ENCODE measurements around the gene MIER2. TPM values are rescaled to one million over a fixed set of nuclear protein-coding genes. Genes with fewer than 3 reads are reported as not detected.
"Not testable (repeated sequence)": the region's sequence is repeated elsewhere in the genome, so short reads cannot be mapped to it uniquely, and the experiment has no call there.

The MIER2 gene
- polyA plus RNA-seq (ENCODE audit: insufficient read length in 3 of 3): 10 to 100 TPM; 24.5 to 37.3 (median 32.4) TPM
- long read RNA-seq, donor 1, full-length matches to known transcripts: 3 of 3 reads
- long read RNA-seq, donor 1, partial matches to known transcripts: 0 of 3 reads
- long read RNA-seq, donor 1, other reads (novel, unspliced or antisense): 0 of 3 reads
- long read RNA-seq, donor 2, full-length matches to known transcripts: 2 of 2 reads
- long read RNA-seq, donor 2, partial matches to known transcripts: 0 of 2 reads
- long read RNA-seq, donor 2, other reads (novel, unspliced or antisense): 0 of 2 reads
- long read RNA-seq, donor 3, partial matches to known transcripts: 6 of 7 reads
- long read RNA-seq, donor 3, other reads (novel, unspliced or antisense): 0 of 7 reads
- long read RNA-seq, donor 4, full-length matches to known transcripts: 1 of 1 reads
- long read RNA-seq, donor 4, partial matches to known transcripts: 0 of 1 reads
- long read RNA-seq, donor 4, other reads (novel, unspliced or antisense): 0 of 1 reads
- long read RNA-seq, donor 5, full-length matches to known transcripts: 1 of 1 reads
- long read RNA-seq, donor 5, partial matches to known transcripts: 0 of 1 reads
- long read RNA-seq, donor 5, other reads (novel, unspliced or antisense): 0 of 1 reads
- long read RNA-seq, donor 6, full-length matches to known transcripts: 2 of 2 reads
- long read RNA-seq, donor 6, partial matches to known transcripts: 0 of 2 reads
- long read RNA-seq, donor 6, other reads (novel, unspliced or antisense): 0 of 2 reads
- long read RNA-seq, donor 7, full-length matches to known transcripts: 4 of 4 reads
- long read RNA-seq, donor 7, partial matches to known transcripts: 0 of 4 reads
- long read RNA-seq, donor 7, other reads (novel, unspliced or antisense): 0 of 4 reads
- long read RNA-seq, donor 8, full-length matches to known transcripts: 3 of 3 reads
- long read RNA-seq, donor 8, partial matches to known transcripts: 0 of 3 reads
- long read RNA-seq, donor 8, other reads (novel, unspliced or antisense): 0 of 3 reads
- long read RNA-seq, donor 9, full-length matches to known transcripts: 5 of 5 reads
- long read RNA-seq, donor 9, partial matches to known transcripts: 0 of 5 reads
- long read RNA-seq, donor 9, other reads (novel, unspliced or antisense): 0 of 5 reads
- long read RNA-seq, donor 10, full-length matches to known transcripts: 4 of 4 reads
- long read RNA-seq, donor 10, partial matches to known transcripts: 0 of 4 reads
- long read RNA-seq, donor 10, other reads (novel, unspliced or antisense): 0 of 4 reads
- long read RNA-seq, donor 11, full-length matches to known transcripts: 1 of 1 reads
- long read RNA-seq, donor 11, partial matches to known transcripts: 0 of 1 reads
- long read RNA-seq, donor 11, other reads (novel, unspliced or antisense): 0 of 1 reads
- long read RNA-seq, donor 12, full-length matches to known transcripts: 1 of 1 reads
- long read RNA-seq, donor 12, partial matches to known transcripts: 0 of 1 reads
- long read RNA-seq, donor 12, other reads (novel, unspliced or antisense): 0 of 1 reads
- long read RNA-seq, donor 13, full-length matches to known transcripts: 2 of 2 reads
- long read RNA-seq, donor 13, partial matches to known transcripts: 0 of 2 reads
- long read RNA-seq, donor 13, other reads (novel, unspliced or antisense): 0 of 2 reads
- long read RNA-seq, donor 14: 0 reads
- long read RNA-seq, donor 15: 0 reads
- long read RNA-seq, donor 16, full-length matches to known transcripts: 3 of 3 reads
- long read RNA-seq, donor 16, partial matches to known transcripts: 0 of 3 reads
- long read RNA-seq, donor 16, other reads (novel, unspliced or antisense): 0 of 3 reads

- peak; percentile 57 for DNase-seq
Measured at GRCh38 chr19:344625-345319, at the start of gene MIER2. MIER2 (minus strand) TSS chr19:344796; CDS start chr19:344782, 14 bp downstream.

DNA sequence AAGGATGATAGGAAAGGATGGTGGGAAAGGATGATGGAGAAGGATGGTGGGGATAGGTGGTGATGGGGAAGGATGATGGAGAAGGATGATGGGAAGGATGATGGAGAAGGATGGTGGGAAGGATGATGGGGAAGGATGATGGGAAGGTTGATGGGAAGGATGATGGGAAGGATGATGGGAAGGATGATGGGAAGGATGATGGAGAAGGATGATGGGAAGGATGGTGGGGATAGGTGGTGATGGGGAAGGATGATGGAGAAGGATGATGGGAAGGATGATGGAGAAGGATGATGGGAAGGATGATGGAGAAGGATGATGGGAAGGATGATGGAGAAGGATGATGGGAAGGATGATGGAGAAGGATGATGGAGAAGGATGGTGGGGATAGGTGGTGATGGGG lies 49.0 kb upstream of the MIER2 start:
- DNase-seq: not testable (repeated sequence)

DNA sequence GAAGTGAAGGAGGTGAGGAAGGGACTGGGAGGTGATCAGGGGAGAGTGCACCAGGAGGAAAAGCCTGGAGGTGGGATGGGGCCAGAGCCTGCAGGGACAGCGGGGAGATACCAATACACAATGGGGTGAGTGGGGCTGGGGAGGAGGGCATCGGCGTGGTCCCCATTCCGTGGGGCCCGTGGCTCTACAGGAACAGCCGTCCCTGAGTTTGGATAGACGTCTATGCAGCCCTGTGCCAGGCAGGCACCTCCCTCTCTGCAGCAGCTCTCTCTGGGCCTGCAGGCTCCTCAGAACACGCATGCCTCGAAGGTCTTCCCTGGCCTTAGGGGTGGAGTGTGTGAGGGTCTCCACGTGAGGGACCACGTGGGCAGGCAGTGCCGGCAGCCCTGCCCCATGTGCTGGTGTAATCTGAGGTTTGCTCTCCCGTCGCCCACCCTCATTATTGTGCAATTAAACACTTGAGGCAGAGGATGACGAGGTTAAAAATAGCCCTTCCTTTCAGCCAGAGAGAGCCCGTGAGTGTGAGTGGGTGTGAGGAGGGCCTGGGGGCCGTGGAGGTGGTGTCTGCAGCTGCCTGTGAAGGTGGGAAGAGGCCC lies 47.9 kb upstream of the MIER2 start:
- DNase-seq: no peak

- no peak for DNase-seq
Measured at GRCh38 chr19:391726-392374, 47.3 kb upstream of the MIER2 start.

- DNase-seq: no peak
Measured at GRCh38 chr19:391207-391557, 46.6 kb upstream of the MIER2 start.

DNA sequence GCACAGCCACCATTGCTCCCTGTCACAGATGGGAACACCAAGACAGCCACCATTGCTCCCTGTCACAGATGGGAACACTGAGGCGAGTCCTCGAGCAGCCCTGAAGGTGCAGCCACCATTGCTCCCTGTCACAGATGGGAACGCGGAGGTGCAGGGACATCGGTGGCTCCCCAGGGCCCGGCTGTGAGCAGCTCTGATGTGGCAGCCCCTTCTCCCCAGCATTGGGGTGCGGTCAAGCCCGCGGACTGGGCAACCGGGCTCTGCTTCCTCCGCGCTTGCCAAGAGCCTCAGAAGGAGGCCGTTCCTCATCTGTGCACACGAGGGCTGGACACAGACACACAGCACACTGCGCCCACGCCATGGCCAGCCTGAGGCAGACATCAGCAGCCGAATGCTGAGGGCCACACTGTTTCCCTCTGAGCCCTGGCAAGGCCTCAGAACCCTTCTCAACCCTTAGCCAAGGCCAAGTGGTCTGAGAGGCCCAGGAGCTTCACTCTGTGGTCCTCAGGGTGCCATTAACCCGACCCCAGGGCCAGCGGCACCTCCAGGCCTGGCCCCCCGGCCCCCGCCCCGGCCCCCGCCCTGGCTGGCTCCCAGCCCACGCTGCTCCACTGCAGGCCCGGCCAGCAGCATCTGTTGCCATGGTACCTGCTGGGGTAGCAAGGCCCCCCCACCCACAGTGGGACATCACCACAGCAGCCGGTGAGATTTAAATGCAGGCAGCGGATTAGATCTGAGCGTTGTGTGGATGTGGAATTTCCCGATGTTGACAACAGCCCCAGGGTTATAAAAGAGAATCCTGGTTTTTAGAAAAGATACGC lies 46.0 kb upstream of the MIER2 start:
- no peak for DNase-seq

GRCh38 chr19:389935-390289 lies 45.3 kb upstream of the MIER2 start:
- DNase-seq: no peak

GRCh38 chr19:389255-389934 lies 44.8 kb upstream of the MIER2 start:
- DNase-seq: no peak

DNA sequence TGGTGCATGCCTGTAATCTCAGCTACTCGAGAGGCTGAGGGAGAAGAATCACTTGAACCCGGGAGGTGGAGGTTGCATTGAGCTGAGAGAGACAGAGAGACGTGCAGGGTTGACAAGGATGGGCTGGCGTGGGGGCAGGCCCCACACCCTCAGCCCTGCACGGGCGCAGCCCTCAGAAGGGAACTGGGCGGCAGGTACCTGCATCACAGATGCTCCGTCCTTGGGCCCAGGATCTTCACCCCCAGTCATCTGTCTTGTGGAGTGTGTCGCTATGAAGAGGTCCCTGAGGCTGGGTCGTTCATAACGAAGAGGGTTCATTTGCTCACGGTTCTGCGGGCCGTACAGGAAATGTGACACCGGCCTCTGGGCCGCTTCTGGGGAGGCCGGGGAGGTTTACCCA lies 44.1 kb upstream of the MIER2 start:
- DNase-seq: no peak

GRCh38 chr19:387777-388176 lies 43.2 kb upstream of the MIER2 start:
- DNase-seq: no peak

DNA sequence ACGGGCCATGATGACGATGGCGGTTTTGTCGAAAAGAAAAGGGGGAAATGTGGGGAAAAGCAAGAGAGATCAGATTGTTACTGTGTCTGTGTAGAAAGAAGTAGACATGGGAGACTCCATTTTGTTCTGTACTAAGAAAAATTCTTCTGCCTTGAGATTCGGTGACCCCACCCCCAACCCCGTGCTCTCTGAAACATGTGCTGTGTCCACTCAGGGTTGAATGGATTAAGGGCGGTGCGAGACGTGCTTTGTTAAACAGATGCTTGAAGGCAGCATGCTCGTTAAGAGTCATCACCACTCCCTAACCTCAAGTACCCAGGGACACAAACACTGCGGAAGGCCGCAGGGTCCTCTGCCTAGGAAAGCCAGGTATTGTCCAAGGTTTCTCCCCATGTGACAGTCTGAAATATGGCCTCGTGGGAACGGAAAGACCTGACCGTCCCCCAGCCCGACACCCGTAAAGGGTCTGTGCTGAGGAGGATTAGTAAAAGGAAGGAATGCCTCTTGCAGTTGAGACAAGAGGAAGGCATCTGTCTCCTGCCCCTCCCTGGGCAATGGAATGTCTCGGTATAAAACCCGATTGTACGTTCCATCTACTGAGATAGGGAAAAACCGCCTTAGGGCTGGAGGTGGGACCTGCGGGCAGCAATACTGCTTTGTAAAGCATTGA lies 42.2 kb upstream of the MIER2 start:
- not testable (repeated sequence) for DNase-seq

GRCh38 chr19:386189-386588 lies 41.6 kb upstream of the MIER2 start:
- not testable (repeated sequence) for DNase-seq

DNA sequence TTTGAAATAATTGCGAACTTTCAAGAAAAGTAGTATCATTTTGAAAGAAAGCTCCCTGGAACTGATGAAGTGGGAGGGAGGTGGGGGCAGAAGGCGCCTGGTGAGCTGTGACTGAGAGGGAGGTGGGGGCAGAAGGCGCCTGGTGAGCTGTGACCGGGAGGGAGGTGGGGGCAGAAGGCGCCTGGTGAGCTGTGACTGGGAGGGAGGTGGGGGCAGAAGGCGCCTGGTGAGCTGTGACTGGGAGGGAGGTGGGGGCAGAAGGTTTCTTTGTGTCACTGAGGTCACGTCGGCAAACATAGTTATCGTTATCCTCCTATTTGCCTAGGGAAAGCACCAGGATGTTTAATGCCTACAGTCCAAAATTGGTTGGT lies 40.2 kb upstream of the MIER2 start:
- DNase-seq: no peak

DNA sequence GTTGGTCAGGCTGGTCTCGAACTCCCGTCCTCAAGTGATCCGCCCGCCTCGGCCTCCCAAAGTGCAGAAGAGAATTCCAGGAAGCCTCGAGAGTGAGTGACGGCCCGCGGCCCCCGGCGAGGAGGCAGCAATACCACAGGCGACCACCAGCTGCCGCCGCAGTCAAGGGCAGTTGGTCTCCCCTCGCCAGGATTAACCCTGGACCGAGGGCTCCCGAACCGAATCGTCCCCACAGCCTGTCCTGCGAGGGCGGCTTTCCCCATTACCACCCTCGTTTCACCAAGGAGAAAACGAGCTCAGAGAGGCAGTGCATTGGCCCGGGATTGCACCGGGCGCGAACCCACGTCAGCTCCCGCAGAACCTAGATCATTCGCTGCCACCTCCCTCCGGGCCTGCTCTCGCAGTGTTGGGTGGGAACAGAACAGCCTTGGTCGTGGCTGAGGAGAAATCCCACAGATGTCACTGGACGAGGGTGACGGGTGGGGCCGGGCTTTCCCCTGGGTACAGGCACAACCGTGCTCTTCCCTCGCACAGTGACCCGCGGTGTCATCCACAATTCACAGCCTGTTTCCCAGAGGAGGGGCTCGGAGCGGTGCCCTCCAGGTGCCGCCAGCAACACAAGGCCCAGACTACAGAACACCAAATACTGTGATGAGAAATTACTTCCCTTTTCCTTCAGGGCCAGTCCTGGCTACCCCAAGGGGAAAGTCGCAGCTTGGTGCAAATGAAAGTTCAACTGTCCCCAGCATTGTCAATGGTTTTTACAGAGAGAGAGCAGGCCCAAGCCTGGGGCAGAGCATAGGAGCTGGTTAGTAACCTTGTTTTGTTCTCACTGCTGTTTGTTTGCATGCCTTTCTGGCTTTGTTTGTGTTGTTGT lies 39.6 kb upstream of the MIER2 start:
- DNase-seq: no peak

GRCh38 chr19:383040-383439 lies 38.4 kb upstream of the MIER2 start:
- no peak for DNase-seq

- DNase-seq: not testable (repeated sequence)
Measured at GRCh38 chr19:382578-382977, 38.0 kb upstream of the MIER2 start.
